Left cardiac atrium (tissue), 4 donors: ENCODE results near the gene SYT5. TPM values are rescaled to one million over a fixed set of nuclear protein-coding genes. Genes with fewer than 3 reads are reported as not detected.
"Not testable (repeated sequence)": the region's sequence is repeated elsewhere in the genome, so short reads cannot be mapped to it uniquely, and the experiment has no call there.

Experiments
- ATAC-seq, 2 donors: fragments of 200-7000 bp; cut with Tn5 transposase; one replicate each; pipeline ENCODE4 v1.9.1; 2020; ENCODE audit warnings: mild to moderate bottlenecking in 2 of 2, moderate library complexity in 2 of 2
- DNase-seq: peaks from one replicate; pipeline ENCODE4 v3.0.0-alpha.2; 2020
- intact Hi-C, 2 donors: fragments of 100-400 bp; cut with DNase I; formaldehyde crosslinking; loops; one replicate each; pipeline versions ENCODE4 v1.14.1 to v1.15.1; 2022 to 2023
- total RNA-seq, 2 donors: library from RNA; stranded (reverse); fragmentation: NEBNext Ultra II Directional; extraction: Animal tissue kit (Norgen Biotek cat#: 25700); gene quantifications; one replicate each; pipeline ENCODE4 v1.2.1, GENCODE V29; 2021
- donor health status: DM: no; HTN: yes; CAD: no.
- donor health status: DM: no; HTN: yes; CAD: no; lungs with severe emphysema.
- donor health status: DM: yes; HTN: yes; CAD: no.
- donor health status: Dilated cardiomyopathy.

Gene SYT5
- total RNA-seq, 2 donors from 2014 or later, result not detected

DNA sequence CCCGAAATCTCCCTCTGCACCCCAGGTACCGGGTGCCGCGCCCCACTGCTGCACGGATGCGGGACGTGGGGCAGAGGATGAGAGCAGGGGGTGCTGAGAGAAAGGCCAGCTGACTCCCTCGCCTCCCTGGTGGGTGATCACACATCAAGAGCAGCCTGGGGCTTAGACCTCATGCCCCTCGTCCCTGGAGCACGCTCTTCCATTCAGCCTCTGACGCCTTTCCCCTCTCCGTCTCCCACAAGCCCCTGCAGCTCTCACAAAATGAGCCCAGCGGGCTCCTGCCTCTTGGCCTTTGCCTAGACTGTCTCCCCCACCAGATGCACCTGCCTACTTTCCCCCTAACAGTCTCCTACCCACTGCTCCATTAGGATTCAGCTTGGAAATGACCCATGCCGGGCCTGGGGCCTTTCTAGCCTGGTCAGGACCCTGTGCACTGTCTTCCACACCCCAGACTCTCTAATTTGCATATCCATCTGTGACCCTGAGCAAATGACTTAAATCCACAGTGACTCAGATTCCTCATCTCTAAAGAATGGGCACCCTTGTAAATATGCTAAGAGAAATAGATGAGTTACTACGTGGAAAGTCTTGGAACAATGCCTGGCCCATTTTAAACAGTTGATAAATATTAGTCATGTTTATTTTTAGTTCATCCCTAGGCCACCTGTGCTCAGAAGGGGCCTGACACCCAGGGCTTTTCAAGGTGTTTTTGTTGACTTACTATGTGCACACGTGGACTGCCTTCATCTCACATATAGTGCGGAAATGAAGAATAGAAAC lies 29.8 kb upstream of the SYT5 start:
- intact Hi-C loops, result loop anchor here in 1 of 2 donors (10.0 kb wide), 1 partner anchor 55 kb away; no protein-coding TSS in a partner anchor
- DNase-seq (no peak), ATAC-seq (peak in 1 of 2 donors; percentile 67)

- ATAC-seq (no peak), DNase-seq (no peak)
- intact Hi-C loops, result no loop called here
These were observed 29.0 kb upstream of the SYT5 start, which contains the start of gene PTPRH for GRCh38 chr19:55208880-55209692. TSS of gene PTPRH (minus strand) at chr19:55209501. CDS start at chr19:55209433, 68 bp downstream.

- ATAC-seq (peak; percentile 97 to 98), DNase-seq (peak; percentile 91)
- intact Hi-C loops, result no loop called here
These were observed 26.8 kb upstream of the SYT5 start for GRCh38 chr19:55206664-55207500.

DNA sequence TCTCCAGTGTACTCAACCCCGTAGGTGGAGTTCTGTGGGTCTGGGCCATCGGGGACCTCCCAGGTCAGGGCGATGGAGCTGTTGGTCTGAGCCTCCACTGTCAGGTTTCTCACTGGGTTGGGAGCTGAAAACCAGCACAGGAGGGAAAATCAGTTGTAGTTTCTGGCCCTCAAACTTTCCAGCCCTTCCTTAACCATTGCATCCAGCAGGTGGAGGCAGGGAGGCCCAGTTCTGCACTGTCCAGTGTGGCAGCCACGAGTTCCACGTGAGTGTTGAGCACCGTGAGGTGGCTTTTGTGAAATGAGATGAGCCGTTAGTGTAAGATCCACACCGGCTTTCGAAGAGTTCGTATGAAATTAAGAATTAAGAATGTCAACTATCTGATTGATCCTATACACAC lies 22.1 kb upstream of the SYT5 start:
- ATAC-seq, intact Hi-C loops, DNase-seq: not testable (repeated sequence)

DNA sequence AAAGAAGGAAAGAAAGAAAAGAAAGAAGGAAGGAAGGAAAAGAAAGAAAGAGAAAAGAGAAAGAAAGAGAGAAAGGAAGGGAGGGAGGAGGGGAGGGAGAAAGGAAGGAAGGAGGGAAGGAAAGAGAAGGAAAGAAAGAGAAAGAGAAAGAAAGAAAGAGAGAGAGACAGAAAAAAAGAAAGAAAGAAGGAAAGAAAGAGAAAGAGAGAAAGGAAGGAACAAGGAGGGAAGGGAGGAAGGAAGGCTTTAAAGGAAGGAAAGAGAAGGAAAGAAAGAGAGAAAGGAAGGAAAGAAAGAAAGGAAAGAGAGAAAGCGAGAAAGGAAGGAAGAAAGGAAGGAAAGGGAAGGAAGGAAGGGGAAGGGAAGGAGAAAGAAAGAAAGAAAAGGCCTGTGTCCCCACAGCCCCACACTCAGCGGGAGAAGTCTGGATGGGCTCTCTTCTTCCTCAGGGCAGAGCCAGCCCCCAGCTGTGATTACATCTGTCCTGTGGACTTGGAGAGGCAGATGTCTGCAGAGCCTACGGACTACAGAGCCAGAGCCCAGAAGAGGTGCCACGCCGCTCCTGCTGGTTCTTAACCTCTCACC lies 19.6 kb upstream of the SYT5 start:
- intact Hi-C loops, result no loop called here
- DNase-seq (no peak), ATAC-seq (no peak)

DNA sequence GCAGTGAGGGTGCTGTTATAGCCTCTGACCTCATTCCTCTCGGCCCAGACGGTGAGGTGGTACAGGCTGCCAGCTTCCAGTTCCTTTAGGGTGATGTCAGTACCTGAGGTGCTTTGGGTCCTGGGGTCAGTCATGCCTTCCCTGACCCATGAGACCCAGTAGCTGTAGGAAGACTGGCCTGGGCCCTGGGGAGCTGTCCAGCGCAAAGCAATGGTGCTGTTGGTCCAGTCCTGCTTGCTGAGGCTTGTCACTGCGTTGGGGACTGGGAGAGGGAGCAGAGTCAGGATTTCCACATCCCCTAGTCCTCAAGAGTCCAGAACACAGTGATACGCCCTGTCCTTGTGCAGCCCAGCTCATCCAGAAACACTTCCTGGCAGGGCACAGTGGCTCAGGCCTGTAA lies 18.6 kb upstream of the SYT5 start:
- DNase-seq (no peak), ATAC-seq (no peak)
- intact Hi-C loops, result no loop called here

DNA sequence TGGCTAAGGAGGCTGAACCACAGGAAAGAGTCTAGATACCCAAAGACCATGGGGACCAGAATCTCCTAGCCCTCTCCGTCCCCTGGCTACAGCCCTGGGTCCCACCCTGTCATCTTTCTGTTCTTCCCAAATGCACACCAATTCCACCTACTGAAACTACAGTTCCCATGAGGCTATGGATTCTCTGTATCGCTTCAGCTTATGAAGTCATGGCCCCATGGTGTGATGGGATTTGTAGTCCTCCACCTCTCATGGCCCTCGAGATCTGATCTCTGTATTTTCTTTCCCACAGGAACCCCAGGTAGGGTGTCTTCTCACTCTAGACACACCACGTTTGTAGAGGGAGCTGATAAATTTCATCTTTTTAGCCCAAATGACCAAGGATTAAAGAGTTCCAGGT lies 17.4 kb upstream of the SYT5 start:
- DNase-seq (no peak), ATAC-seq (peak in 1 of 2 donors; percentile 9)
- intact Hi-C loops, result no loop called here

- intact Hi-C loops, result no loop called here
- ATAC-seq, result no peak
- no peak for DNase-seq
These were observed 16.7 kb upstream of the SYT5 start for GRCh38 chr19:55196803-55197202.

DNA sequence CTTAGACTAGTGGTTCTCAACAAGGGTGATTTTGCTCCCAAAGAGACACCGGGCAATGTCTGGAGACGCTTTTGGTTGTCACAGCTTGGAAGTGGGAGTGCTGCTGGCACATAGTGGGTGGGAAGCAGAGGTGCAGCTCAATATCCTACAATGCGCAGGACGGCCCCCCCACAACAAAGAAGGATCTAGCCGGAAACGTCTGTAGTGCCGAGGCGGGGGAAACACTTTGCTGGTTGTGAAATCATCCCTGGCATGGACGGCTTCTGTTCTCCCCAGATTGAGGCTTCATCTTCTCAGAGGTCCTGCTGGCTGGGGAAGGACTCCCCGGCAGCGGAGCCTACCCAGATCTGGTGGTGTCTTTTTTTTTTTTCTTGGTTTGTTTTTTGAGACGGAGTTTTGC lies 13.4 kb upstream of the SYT5 start:
- no peak for DNase-seq
- intact Hi-C loops, result no loop called here
- ATAC-seq, result no peak

- ATAC-seq (peak; percentile 19 to 51), DNase-seq (peak; percentile 50)
- intact Hi-C loops, result no loop called here
These were observed 9.3 kb upstream of the SYT5 start for GRCh38 chr19:55189403-55189835.

DNA sequence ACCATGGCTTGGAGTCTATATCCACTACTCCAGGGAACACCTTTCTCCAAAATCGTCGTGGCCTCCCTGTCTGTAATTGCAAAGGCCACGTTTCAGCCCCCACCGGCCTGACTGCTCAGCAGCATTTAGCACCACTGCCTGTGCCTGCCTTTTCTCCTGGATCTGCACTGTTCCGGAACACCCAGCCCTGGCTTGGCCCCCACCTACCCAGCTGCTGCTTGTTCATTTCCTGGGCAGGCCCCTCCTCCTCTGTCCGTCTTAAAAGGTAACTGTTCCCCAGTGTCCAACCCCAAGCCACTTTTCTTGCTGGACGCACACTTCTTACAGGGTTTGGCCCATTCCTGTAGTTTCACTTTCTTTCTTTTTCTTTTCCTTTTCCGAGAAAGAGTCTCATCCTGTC lies 8.5 kb upstream of the SYT5 start:
- DNase-seq, result no peak
- no peak for ATAC-seq
- intact Hi-C loops, result no loop called here

GRCh38 chr19:55186080-55186479 lies 6.0 kb upstream of the SYT5 start:
- no peak for ATAC-seq
- intact Hi-C loops, result no loop called here
- no peak for DNase-seq

GRCh38 chr19:55181740-55182139 lies 1.7 kb upstream of the SYT5 start:
- intact Hi-C loops, result no loop called here
- ATAC-seq, result no peak
- no peak for DNase-seq

- DNase-seq, result peak; percentile 73
- peak; percentile 65 to 73 for ATAC-seq
- intact Hi-C loops, result no loop called here
These were observed 1.1 kb downstream of the SYT5 start for GRCh38 chr19:55178781-55179599.

- DNase-seq, result no peak
- intact Hi-C loops, result no loop called here
- ATAC-seq, result no peak
These were observed 4.0 kb downstream of the SYT5 start for GRCh38 chr19:55176076-55176475.

- intact Hi-C loops, result no loop called here
- DNase-seq (no peak), ATAC-seq (no peak)
These were observed 4.8 kb downstream of the SYT5 start for GRCh38 chr19:55175117-55175867.

DNA sequence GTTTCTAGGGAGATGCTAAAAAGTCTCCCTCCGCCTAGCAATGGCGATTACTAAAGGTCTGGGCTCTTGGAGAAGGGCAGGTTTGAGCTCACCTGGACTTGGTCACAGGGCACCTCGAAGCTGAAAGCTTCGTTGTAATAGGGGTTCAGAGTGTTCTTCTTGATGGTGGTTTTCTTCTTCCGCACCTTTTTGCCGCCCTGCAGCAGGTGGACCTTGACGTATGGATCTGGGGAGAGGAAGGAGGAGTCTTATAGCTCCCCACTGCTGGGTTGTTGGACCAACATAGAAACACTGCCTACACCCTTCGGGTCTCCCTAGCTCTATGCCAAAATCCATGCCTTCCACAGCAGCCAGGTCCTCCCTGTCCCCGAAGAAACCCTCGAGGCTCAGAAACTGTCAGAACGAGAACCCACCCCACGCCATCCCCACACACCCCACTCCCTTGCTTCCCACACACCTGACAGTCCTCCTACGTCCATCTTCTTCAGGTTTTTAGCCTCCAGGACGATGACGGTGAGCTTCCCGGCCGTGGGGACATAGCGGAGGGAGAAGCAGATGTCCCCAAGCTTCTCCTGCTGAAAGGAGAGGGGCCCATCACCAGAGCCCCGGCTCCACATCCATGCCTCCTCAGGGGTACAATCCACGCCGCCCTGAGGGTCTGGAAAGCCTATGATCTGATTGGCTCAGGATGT lies 5.5 kb downstream of the SYT5 start:
- no peak for DNase-seq
- intact Hi-C loops, result no loop called here
- ATAC-seq, result no peak
